H9 (cell line): ENCODE results near the gene IER5L. TPM values are rescaled to one million over a fixed set of nuclear protein-coding genes. Genes with fewer than 3 reads are reported as not detected.

Experiments used
- DNase-seq: peaks from one replicate; pipeline ENCODE4 v3.0.0-alpha.2; 2017
- H2AFZ ChIP-seq: one replicate; pipeline ENCODE4 v1.6.1; 2013; ENCODE audit warnings: mild to moderate bottlenecking, low read length, control low read depth, moderate library complexity
- H2AK5ac ChIP-seq: 2 replicates; pipeline ENCODE4 v1.6.1; 2013; ENCODE audit warnings: low read length, control low read depth, mixed read lengths; ENCODE audit not compliant: insufficient read length
- H2BK120ac ChIP-seq: one replicate; pipeline ENCODE4 v1.6.1; 2013; ENCODE audit warnings: low read depth, mild to moderate bottlenecking, low read length, control low read depth, inconsistent platforms; ENCODE audit not compliant: poor library complexity, severe bottlenecking
- H2BK12ac ChIP-seq: 2 replicates; pipeline ENCODE4 v1.6.1; 2013; ENCODE audit warnings: low read length, control low read depth, mixed read lengths, low read depth; ENCODE audit not compliant: insufficient read length
- H2BK15ac ChIP-seq: 2 replicates; pipeline ENCODE4 v1.6.1; 2013; ENCODE audit warnings: low read depth, low read length, control low read depth
- H2BK20ac ChIP-seq: one replicate; pipeline ENCODE4 v1.6.1; 2013; ENCODE audit warnings: low read depth, mild to moderate bottlenecking, low read length, control low read depth, inconsistent platforms; ENCODE audit not compliant: poor library complexity, severe bottlenecking
- H2BK5ac ChIP-seq: 2 replicates; pipeline ENCODE4 v1.6.1; 2013; ENCODE audit warnings: low read length, control low read depth, mixed read lengths; ENCODE audit not compliant: insufficient read length
- H3K14ac ChIP-seq: 2 replicates; pipeline ENCODE4 v1.6.1; 2013; ENCODE audit warnings: low read length, control low read depth; ENCODE audit not compliant: insufficient read depth
- H3K18ac ChIP-seq: 2 replicates; pipeline ENCODE4 v1.6.1; 2013; ENCODE audit warnings: low read depth, mild to moderate bottlenecking, mixed read lengths, low read length, control low read depth; ENCODE audit not compliant: insufficient read length
- H3K23ac ChIP-seq: 2 replicates; pipeline ENCODE4 v1.6.1; 2013; ENCODE audit warnings: low read length, control low read depth, mixed read lengths, low read depth; ENCODE audit not compliant: insufficient read length
- H3K23me2 ChIP-seq: 2 replicates; pipeline ENCODE4 v1.6.1; 2013; ENCODE audit warnings: low read depth, mild to moderate bottlenecking, mixed read lengths, low read length, control low read depth; ENCODE audit not compliant: insufficient read length, poor library complexity, severe bottlenecking
- H3K27ac ChIP-seq: 2 replicates; pipeline ENCODE4 v1.5.1; 2013; ENCODE audit warnings: low read length, control low read depth, mixed read lengths, low read depth; ENCODE audit not compliant: insufficient read length
- H3K27me3 ChIP-seq: 2 replicates; pipeline ENCODE4 v1.6.1; 2013; ENCODE audit warnings: low read length, control low read depth, inconsistent platforms; ENCODE audit not compliant: insufficient read depth
- H3K4ac ChIP-seq: 2 replicates; pipeline ENCODE4 v1.6.1; 2013; ENCODE audit warnings: low read depth, mild to moderate bottlenecking, control low read depth, inconsistent platforms, low read length, moderate library complexity
- H3K4me1 ChIP-seq: 2 replicates; pipeline ENCODE4 v1.6.1; 2013; ENCODE audit warnings: low read length, control low read depth, inconsistent platforms; ENCODE audit not compliant: insufficient read depth
- H3K4me2 ChIP-seq: 2 replicates; pipeline ENCODE4 v1.6.1; 2013; ENCODE audit warnings: low read length, control low read depth, mixed read lengths; ENCODE audit not compliant: insufficient read length, insufficient read depth
- H3K56ac ChIP-seq: 2 replicates; pipeline ENCODE4 v1.6.1; 2013; ENCODE audit warnings: low read depth, mild to moderate bottlenecking, mixed read lengths, low read length, control low read depth; ENCODE audit not compliant: insufficient read length
- H3K79me1 ChIP-seq: 2 replicates; pipeline ENCODE4 v1.6.1; 2013; ENCODE audit warnings: low read depth, mild to moderate bottlenecking, moderate library complexity, low read length, control low read depth, inconsistent platforms; ENCODE audit not compliant: insufficient read depth, poor library complexity, severe bottlenecking
- H3K79me2 ChIP-seq: 2 replicates; pipeline ENCODE4 v1.6.1; 2013; ENCODE audit warnings: low read length, control low read depth, inconsistent platforms; ENCODE audit not compliant: insufficient read depth
- H3K9ac ChIP-seq: 2 replicates; pipeline ENCODE4 v1.6.1; 2013; ENCODE audit warnings: low read length, control low read depth, mixed read lengths; ENCODE audit not compliant: insufficient read length; ENCODE audit errors: extremely low read depth
- H3K9me3 ChIP-seq: one replicate; pipeline ENCODE4 v1.6.1; 2013; ENCODE audit warnings: low read depth, low read length, inconsistent platforms; ENCODE audit not compliant: control insufficient read depth
- H3T11ph ChIP-seq: one replicate; pipeline ENCODE4 v1.6.1; 2013; ENCODE audit warnings: mild to moderate bottlenecking, low read length, control low read depth, inconsistent platforms
- H4K20me1 ChIP-seq: one replicate; pipeline ENCODE4 v1.6.1; 2013; ENCODE audit not compliant: control insufficient read depth, insufficient read length, insufficient read depth
- H4K5ac ChIP-seq: 2 replicates; pipeline ENCODE4 v1.6.1; 2013; ENCODE audit warnings: low read depth, mild to moderate bottlenecking, mixed read lengths, low read length, control low read depth; ENCODE audit not compliant: insufficient read length
- H4K8ac ChIP-seq: replicated peaks from 2 replicates; pipeline ENCODE4 v1.6.1; 2013; ENCODE audit warnings: low read length, control low read depth, mixed read lengths, low read depth; ENCODE audit not compliant: insufficient read length
- H4K91ac ChIP-seq: 2 replicates; pipeline ENCODE4 v1.6.1; 2013; ENCODE audit warnings: low read depth, mild to moderate bottlenecking, moderate library complexity, mixed read lengths, low read length, control low read depth; ENCODE audit not compliant: insufficient read length
- H3K27ac Mint-ChIP-seq, 3 experiments: 2 replicates in 2 of 3; 3 replicates in 1 of 3; pipeline ENCODE4 v1.8.0; 2020 to 2021; ENCODE audit warnings: mixed read lengths in 3 of 3, mild to moderate bottlenecking in 1 of 3, moderate library complexity in 1 of 3
- H3K27me3 Mint-ChIP-seq: 2 replicates; pipeline ENCODE4 v1.8.0; 2021; ENCODE audit warnings: low read depth, mild to moderate bottlenecking, moderate library complexity, mixed read lengths
- H3K36me3 Mint-ChIP-seq, 3 experiments: 2 replicates in 2 of 3; 3 replicates in 1 of 3; pipeline ENCODE4 v1.8.0; 2020 to 2021; ENCODE audit warnings: low read depth in 3 of 3, mixed read lengths in 3 of 3; ENCODE audit not compliant: insufficient read depth in 1 of 3
- H3K4me1 Mint-ChIP-seq, 2 experiments: 2 replicates each; pipeline ENCODE4 v1.8.0; 2020; ENCODE audit warnings: mixed read lengths in 2 of 2
- H3K4me3 Mint-ChIP-seq, 2 experiments: 2 replicates in 1 of 2; 3 replicates in 1 of 2; pipeline ENCODE4 v1.8.0; 2020 to 2021; ENCODE audit warnings: mild to moderate bottlenecking in 2 of 2, mixed read lengths in 2 of 2, moderate library complexity in 1 of 2
- H3K9me3 Mint-ChIP-seq, 2 experiments: 2 replicates in 1 of 2; 3 replicates in 1 of 2; pipeline ENCODE4 v1.8.0; 2020; ENCODE audit warnings: mild to moderate bottlenecking in 2 of 2, mixed read lengths in 2 of 2, moderate library complexity in 1 of 2
- CTCF ChIP-seq: fragments of 200-600 bp; sonication (generic); conservative IDR thresholded peaks from 3 replicates; pipeline ENCODE4 v1.8.0; 2021; ENCODE audit warnings: antibody characterized with exemption, mild to moderate bottlenecking
- WGBS: extraction: QIAGEN DNeasy Blood & Tissue Kit; methylation state at CpG from one replicate; pipeline ENCODE4 v1.1.7; 2013; ENCODE audit warnings: missing lambda C conversion rate, low lambda C conversion rate, mixed read lengths; ENCODE audit not compliant: insufficient read length; ENCODE audit errors: extremely low coverage; 5-methylcytosine and 5-hydroxymethylcytosine counted together
- total RNA-seq: library from RNA; stranded (reverse); gene quantifications from 2 replicates; pipeline ENCODE4 v1.2.1, GENCODE V29; 2021

Gene IER5L
- total RNA-seq, 1 experiment from 2014 or later, result 1.0 TPM

GRCh38 chr9:129206401-129206800, 28.3 kb upstream of the IER5L start:
- Histone ChIP-seq H3K4me2 (no peak overlapping the region), H2BK5ac (no peak overlapping the region), H2AK5ac (no peak overlapping the region), H2AFZ (no peak overlapping the region), H2BK120ac (no peak overlapping the region), H4K5ac (no peak overlapping the region), H3K9me3 (no peaks in the 10 kb centered on the region), H4K20me1 (peaks cover 2% of the 10 kb centered on the region), H3K4ac (no peak overlapping the region), H4K8ac (no peak overlapping the region), H3K9ac (no peak overlapping the region), H3K4me1 (no peaks in the 10 kb centered on the region; the same call in 1 of the 2 replicates), H4K91ac (no peak overlapping the region), H3K23me2 (peaks cover 7% of the 10 kb centered on the region), H2BK12ac (no peak overlapping the region), H3K27ac (no peak overlapping the region), H3K23ac (no peak overlapping the region), H3K18ac (no peak overlapping the region), H3K14ac (no peak overlapping the region), H2BK15ac (no peak overlapping the region), H2BK20ac (no peak overlapping the region), H3K27me3 (no peaks in the 10 kb centered on the region), H3K56ac (no peak overlapping the region), H3T11ph (no peak overlapping the region), H3K79me1 (no peaks in the 10 kb centered on the region), H3K79me2 (peaks cover 3% of the 10 kb centered on the region; the same call in 1 of the 2 replicates)
- no peak for TF ChIP-seq CTCF
- Mint-ChIP-seq H3K36me3 (0 out of 7 replicates have a peak, but pooled peaks cover 0 to 2% (median 0%) of the 10 kb centered on the region in 3 experiments), H3K4me1 (peaks cover 25 to 41% of the 10 kb centered on the region in 2 experiments), H3K27me3 (peaks cover 18% of the 10 kb centered on the region), H3K9me3 (no peaks in the 10 kb centered on the region; a peak in 1 of 5 replicates), H3K27ac (no peak overlapping the region), H3K4me3 (no peak overlapping the region)
- WGBS, result no CpG with 5 or more reads among the region's 2 CpGs
- DNase-seq, result no peak
